Measurements from ENCODE around the gene EIF6. TPM values are rescaled to one million over a fixed set of nuclear protein-coding genes. Genes with fewer than 3 reads are reported as not detected.

Gene EIF6
- total RNA-seq, 6 donors from 2014 or later = 57.5 to 106 (median 88.7) TPM

GRCh38 chr20:35306931-35307517, 22.5 kb upstream of the EIF6 start:
- peak overlapping the region in 2 of 4 donors; percentile 22 to 31 for H3K27ac ChIP-seq
- peaks cover 0 to 6% (median 5%) of the 10 kb centered on the region in 4 donors for H3K36me3 ChIP-seq
- H3K4me3 ChIP-seq = no peak overlapping the region
- peak; percentile 45 to 76 for ATAC-seq (ENCODE audit: low FRiP score in 2 of 2)
- DNase-seq = peak in 1 of 2 donors; percentile 39
- no peaks in the 10 kb centered on the region for H3K27me3 ChIP-seq
- 25 to 52% methylated on average over 4 of the region's 4 CpGs for WGBS, 2 donors
- TF ChIP-seq POLR2AphosphoS5 (IDR thresholded peaks at IDR 0.05) = peak in 1 of 2 donors; percentile 14
- TF ChIP-seq, protein P1, sequence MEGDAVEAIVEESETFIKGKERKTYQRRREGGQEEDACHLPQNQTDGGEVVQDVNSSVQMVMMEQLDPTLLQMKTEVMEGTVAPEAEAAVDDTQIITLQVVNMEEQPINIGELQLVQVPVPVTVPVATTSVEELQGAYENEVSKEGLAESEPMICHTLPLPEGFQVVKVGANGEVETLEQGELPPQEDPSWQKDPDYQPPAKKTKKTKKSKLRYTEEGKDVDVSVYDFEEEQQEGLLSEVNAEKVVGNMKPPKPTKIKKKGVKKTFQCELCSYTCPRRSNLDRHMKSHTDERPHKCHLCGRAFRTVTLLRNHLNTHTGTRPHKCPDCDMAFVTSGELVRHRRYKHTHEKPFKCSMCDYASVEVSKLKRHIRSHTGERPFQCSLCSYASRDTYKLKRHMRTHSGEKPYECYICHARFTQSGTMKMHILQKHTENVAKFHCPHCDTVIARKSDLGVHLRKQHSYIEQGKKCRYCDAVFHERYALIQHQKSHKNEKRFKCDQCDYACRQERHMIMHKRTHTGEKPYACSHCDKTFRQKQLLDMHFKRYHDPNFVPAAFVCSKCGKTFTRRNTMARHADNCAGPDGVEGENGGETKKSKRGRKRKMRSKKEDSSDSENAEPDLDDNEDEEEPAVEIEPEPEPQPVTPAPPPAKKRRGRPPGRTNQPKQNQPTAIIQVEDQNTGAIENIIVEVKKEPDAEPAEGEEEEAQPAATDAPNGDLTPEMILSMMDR (IDR thresholded peaks at IDR 0.05) = peak; percentile 32 to 65 (median 50)
- TF ChIP-seq POLR2A (IDR thresholded peaks at IDR 0.05) = no peak
- TF ChIP-seq EP300 (IDR thresholded peaks at IDR 0.05) = no peak
- H3K9me3 ChIP-seq = no peaks in the 10 kb centered on the region
- H3K4me1 ChIP-seq = peaks cover 12 to 22% (median 17%) of the 10 kb centered on the region in 4 donors

DNA sequence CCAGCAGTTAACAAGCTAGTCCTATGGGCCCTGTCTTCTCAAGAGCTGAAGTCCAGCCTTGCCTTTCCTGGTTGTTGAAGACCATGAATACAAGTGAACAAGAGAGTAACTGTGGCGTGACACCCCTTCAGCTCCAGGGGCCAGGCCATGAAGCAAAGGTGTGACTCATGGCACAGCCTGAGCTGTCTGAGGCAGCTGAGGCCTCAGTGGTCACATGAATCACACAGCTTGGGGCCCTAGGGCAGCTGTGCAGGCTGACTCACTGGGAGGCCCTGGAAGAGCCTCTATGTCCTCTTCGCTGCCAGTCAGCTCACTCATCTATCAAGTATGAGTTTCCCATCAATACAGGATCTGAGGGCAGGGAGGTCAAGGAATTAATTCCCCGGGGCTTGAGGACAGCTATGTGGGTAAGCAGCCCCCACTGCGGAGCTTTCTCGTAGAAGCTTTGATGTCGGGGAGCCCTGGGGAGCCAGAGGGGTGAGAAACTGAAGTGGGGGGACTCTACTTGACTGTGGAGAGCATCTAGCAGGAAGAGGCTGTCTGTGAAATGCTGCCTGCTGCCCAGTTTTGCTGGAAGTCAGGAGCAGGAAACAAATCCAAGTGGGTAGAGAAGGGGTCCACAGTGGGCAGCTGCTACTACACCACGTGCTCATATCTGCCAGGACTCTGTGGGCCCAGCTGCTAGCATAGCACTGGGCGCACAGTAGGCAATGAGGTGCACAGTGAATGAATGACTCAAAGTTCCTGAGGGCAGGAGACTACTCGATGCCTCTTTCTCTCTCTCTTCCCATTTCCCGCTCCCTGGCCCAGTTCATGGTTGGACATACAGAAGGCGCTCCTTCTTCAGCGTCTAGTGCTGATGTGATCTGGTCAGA, 21.3 kb upstream of the EIF6 start:
- peaks cover 0 to 6% (median 5%) of the 10 kb centered on the region in 4 donors for H3K36me3 ChIP-seq
- H3K27ac ChIP-seq = peak overlapping the region in 1 of 4 donors; percentile 6
- H3K4me1 ChIP-seq = peaks cover 12 to 22% (median 17%) of the 10 kb centered on the region in 4 donors
- peak; percentile 41 to 89 for ATAC-seq (ENCODE audit: low FRiP score in 2 of 2)
- H3K4me3 ChIP-seq = no peak overlapping the region
- 90 to 94% methylated on average over 11 to 12 of the region's 12 CpGs for WGBS, 2 donors
- H3K27me3 ChIP-seq = no peaks in the 10 kb centered on the region
- TF ChIP-seq, protein P1 (IDR thresholded peaks at IDR 0.05) = no peak
- TF ChIP-seq POLR2AphosphoS5 (IDR thresholded peaks at IDR 0.05) = peak in 1 of 2 donors; percentile 29
- no peaks in the 10 kb centered on the region for H3K9me3 ChIP-seq
- peak in 1 of 2 donors; percentile 50 for DNase-seq

DNA sequence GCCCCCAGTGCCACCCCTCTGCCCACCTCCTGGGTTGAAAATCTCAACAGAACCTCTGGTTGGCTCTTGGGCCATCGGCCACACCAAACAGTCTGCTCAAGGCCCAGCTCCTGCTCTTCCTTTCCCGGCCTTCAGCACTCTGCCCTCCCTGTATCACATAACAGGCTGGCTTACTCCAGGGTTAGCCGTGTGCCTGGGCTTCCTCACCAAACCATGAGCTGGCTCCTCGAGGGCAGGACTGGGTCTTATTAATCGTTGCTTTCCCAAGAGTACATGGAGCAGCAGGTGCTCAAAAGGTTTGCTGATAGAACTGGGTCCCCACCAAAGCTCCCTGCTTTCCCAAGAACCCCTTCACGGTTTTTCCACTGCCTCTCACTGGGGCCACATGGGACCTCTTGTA, 20.4 kb upstream of the EIF6 start:
- TF ChIP-seq POLR2A (IDR thresholded peaks at IDR 0.05) (no peak), POLR2AphosphoS5 (IDR thresholded peaks at IDR 0.05) (no peak), EP300 (IDR thresholded peaks at IDR 0.05) (no peak)
- TF ChIP-seq, protein P1 (IDR thresholded peaks at IDR 0.05) = no peak
- H3K4me1 ChIP-seq = peaks cover 12 to 22% (median 17%) of the 10 kb centered on the region in 4 donors
- H3K9me3 ChIP-seq = no peaks in the 10 kb centered on the region
- ATAC-seq (ENCODE audit: low FRiP score in 2 of 2) (no peak), DNase-seq (no peak)
- H3K36me3 ChIP-seq = peaks cover 0 to 6% (median 5%) of the 10 kb centered on the region in 4 donors
- no peak overlapping the region for H3K27ac ChIP-seq
- 94 to 98% methylated on average over 5 to 6 of the region's 6 CpGs for WGBS, 2 donors
- no peaks in the 10 kb centered on the region for H3K27me3 ChIP-seq
- H3K4me3 ChIP-seq = no peak overlapping the region

GRCh38 chr20:35303735-35304491, 19.3 kb upstream of the EIF6 start:
- H3K27ac ChIP-seq = no peak overlapping the region
- H3K4me1 ChIP-seq = peaks cover 12 to 22% (median 17%) of the 10 kb centered on the region in 4 donors
- no peak overlapping the region for H3K4me3 ChIP-seq
- TF ChIP-seq POLR2A (IDR thresholded peaks at IDR 0.05) = no peak
- TF ChIP-seq, protein P1 (IDR thresholded peaks at IDR 0.05) = peak; percentile 84 to 90 (median 84)
- no peaks in the 10 kb centered on the region for H3K9me3 ChIP-seq
- DNase-seq (peak; percentile 81 to 85), ATAC-seq (ENCODE audit: low FRiP score in 2 of 2) (peak; percentile 78 to 81)
- WGBS, 2 donors = 32 to 38% methylated on average over 12 to 18 of the region's 18 CpGs
- no peaks in the 10 kb centered on the region for H3K27me3 ChIP-seq
- H3K36me3 ChIP-seq = peaks cover 0 to 6% (median 5%) of the 10 kb centered on the region in 4 donors
